GM19328 (cell line): Measurements from ENCODE around the gene HRK.
A peak's percentile ranks its signal among the peaks of the same experiment; 100 is the strongest.

ENCODE experiments used
- ATAC-seq: cut with Tn5 transposase; IDR thresholded peaks from one replicate; pipeline ENCODE4 v1.9.1; 2021; ENCODE audit warnings: mild to moderate bottlenecking, moderate library complexity; ENCODE audit not compliant: unreplicated experiment

The HRK gene

DNA sequence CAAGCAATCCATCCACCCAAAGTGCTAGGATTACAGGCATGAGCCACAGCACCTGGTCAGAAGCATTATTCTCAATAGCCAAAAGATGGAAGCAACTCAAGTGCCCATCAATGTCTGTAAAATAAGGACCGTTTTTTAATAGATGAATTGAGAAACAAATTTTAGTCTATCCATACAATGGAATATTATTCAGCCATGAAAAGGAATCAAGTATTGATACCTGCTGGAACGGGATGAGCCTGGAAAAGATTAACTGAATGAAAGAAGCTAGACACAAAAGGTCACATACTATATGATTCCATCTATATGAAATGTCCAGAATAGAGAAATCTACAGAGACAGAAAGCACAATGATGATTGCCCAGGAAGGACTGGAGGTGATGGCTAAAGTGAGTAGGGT, 20.4 kb upstream of the HRK start:
- no peak for ATAC-seq

DNA sequence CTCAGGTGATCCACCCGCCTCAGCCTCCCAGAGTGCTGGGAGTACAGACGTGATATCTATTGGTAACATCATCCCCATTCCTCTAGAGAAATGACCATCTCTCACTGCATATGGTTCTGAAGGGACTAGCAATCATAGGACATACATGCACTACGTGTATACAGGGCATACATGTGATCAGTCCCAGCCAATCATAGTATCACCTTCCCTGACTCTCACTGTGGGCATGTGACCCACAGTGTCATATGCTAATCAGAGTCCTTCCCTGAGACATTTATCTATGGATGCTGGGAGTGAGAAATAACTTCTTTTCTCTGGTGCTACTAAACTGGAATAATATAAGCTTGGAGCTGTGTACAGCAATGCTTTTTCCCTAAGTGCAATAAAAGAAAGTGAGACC, 17.4 kb upstream of the HRK start:
- ATAC-seq, result no peak

DNA sequence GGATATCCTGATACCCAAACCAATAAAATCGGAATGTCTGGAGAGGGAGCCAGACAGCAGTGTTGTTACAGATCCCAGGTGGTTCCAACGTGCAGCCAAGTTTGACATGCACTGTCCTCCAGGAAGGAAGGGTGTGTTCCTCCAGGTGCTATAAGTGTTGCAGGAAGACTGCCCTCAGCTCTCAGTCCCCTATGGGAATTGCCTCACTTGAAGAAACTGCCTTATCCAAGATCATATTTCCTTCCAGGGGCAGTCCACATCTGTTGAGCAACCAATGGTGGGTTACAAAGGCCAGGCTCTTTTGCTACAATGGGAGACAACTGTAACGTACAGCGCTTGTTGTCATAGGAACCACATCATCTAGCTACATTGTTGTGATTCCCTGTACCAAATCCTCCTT, 16.2 kb upstream of the HRK start:
- ATAC-seq, result no peak

GRCh38 chr12:116896411-116896924, 15.2 kb upstream of the HRK start:
- ATAC-seq, result no peak

- ATAC-seq, result no peak
Observed at GRCh38 chr12:116894913-116895312, 13.7 kb upstream of the HRK start.

- ATAC-seq, result no peak
Observed at GRCh38 chr12:116892349-116893140, 11.3 kb upstream of the HRK start.

DNA sequence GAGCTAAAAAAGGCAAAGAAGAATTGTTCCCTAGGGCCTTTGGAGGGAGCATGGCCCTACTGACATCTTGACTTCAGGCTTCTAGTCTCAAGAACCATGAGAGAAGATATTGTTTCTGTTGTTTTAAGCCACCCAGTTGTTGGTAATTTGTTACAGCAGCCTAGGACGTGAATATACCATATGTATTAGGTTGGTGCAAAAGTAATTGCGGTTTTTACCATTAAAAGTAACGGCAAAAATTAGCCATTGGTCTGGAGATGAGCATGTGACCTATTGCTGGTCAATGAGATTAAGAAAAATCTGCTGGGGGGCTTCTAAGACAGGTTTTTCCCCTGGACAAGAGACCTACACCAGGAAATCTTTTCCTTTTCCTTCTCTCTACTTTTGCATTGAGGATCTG, 9.8 kb upstream of the HRK start:
- ATAC-seq, result no peak

GRCh38 chr12:116890330-116890729, 9.1 kb upstream of the HRK start:
- no peak for ATAC-seq

DNA sequence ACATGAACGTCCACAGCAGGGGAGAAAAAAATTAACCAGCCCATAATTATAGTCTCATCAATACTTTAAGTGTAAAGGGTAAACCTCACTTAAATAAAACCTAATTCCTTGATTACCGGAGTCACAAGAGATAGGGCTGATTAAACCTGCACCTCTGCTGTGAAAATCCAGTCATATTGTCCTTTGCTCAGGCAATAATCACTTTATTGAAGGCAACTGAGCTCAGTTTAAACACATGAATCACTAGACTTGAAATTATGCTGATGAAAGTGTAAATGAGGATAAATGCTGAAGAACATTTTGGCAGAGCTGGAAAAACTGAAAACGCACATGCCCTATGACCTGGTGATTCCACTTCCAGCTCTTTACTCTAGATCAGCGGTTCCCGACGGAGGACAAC, 6.7 kb upstream of the HRK start:
- no peak for ATAC-seq

DNA sequence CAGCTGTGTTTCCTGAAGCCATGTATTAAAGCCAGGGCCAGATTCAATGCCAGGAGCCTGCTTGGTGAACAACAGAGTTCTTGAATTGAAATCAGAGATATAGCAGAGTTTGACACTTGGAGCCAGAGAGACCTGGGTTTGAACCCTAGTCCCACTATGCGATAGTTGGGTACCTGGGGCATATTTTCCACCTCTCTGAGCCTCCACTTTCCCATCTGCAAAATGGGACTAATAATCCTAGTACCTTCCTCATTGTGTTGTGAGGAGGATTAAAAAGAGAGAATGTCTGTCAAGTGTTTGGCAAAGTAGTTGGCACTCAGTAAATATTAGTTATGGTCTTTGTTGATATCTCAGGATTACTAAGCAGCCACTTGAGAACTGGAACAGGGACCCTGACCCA, 6.0 kb upstream of the HRK start:
- ATAC-seq, result no peak

DNA sequence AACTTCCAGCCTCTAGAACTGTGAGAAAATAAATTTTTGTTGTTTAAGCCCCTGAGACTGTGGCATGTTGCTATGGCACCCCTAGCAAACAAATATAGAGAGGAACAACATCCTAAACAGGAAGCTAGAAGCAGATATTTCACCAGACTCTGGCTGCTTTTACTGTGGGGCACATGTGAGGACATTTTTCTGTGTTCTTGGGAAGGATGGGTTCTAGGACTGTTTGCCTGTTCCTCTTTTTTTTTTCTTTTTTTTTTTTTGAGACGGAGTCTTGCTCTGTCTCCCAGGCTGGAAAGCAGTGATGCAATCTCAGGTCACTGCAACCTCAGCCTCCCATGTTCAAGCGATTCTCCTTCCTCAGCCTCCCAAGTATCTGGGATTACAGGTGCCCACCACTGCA, 4.2 kb upstream of the HRK start:
- ATAC-seq, result no peak

DNA sequence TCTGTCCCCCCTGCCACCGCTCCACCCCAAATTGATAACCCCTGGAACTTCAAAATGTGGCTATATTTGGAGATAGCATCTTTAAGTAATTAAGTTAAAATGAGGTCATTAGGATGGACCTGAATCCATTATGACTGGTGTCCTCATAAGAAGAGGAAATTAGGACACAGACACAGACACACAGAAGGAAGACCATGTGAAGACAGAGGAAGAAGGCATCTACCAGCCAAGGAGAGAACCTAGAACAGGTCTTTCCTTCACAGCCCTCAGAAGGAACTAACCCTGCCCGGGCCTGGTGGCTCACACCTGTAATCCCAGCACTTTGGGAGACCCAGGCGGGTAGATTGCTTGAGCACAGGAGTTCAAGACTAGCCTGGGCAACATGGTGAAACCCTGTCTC, 3.6 kb upstream of the HRK start:
- no peak for ATAC-seq

- no peak for ATAC-seq
Observed at GRCh38 chr12:116882742-116883141, 1.5 kb upstream of the HRK start.

DNA sequence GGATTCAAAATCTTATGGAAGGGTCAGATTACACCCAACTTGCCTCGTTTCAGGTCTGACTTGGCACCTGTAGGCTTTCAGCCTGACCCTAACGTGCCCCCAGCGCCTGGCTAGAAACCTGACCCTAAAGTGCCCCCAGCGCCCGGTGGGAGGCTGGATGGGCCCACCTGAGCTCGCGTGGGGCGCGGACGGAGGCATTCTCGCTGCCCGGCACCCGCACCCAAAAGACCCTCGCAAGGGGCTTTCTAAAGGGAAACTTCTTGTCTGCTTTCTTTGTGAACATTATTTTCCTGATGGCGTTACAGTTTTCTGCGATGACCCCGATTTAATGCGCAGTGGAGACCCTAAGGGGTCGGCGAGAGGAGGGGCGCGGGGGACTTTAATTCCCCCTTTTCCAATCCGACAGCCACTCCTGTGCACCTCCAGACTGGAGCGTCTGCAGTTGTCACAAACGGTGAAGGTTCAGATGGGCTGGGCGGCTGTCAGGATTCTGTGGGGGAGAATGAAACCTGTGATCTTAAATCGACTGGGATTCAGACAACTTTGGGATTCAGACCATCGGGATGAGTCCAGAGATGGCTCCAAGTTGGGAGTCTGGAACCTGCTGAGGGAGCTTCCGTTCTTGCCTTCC, 751 bp upstream of the HRK start:
- no peak for ATAC-seq

- peak; percentile 68 for ATAC-seq
Observed at GRCh38 chr12:116880817-116881324, 370 bp downstream of the HRK start.

- no peak for ATAC-seq
Observed at GRCh38 chr12:116880213-116880816, 926 bp downstream of the HRK start.

DNA sequence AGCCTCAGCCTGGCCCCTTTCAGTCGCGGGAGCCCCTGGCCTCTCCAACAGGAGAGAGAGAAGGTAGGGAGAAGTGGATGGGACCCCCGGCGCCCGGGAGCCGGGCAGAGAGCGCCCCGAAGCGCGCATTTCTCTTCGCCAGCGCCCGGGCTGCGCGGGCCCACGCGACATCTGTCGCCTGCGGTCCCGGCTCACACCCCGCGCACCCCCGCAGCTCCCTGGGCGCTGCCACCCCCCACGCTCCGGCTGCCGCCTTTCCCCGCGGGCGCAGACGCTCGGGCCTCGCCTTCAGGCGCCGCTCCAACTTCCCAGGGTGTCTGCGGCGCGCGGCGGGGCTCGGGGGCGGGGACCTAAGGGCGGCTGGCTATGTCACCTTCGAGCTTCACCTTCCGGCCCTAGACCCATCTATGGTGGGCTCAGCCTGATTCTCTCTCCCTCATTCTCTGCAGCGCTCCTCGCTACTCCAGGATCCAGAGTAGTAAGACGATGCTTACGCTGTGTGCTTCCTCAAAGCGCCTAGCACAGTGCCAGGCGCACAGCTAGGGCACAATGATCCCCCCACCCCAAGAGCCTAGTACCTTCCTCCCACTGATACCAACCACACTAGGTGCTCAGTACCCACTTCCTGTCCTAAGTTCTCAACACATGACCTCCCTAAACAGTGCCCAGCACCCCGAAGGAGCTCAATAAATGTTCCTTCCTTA, 1.6 kb downstream of the HRK start:
- no peak for ATAC-seq

- no peak for ATAC-seq
Observed at GRCh38 chr12:116878567-116879508, 2.4 kb downstream of the HRK start.

DNA sequence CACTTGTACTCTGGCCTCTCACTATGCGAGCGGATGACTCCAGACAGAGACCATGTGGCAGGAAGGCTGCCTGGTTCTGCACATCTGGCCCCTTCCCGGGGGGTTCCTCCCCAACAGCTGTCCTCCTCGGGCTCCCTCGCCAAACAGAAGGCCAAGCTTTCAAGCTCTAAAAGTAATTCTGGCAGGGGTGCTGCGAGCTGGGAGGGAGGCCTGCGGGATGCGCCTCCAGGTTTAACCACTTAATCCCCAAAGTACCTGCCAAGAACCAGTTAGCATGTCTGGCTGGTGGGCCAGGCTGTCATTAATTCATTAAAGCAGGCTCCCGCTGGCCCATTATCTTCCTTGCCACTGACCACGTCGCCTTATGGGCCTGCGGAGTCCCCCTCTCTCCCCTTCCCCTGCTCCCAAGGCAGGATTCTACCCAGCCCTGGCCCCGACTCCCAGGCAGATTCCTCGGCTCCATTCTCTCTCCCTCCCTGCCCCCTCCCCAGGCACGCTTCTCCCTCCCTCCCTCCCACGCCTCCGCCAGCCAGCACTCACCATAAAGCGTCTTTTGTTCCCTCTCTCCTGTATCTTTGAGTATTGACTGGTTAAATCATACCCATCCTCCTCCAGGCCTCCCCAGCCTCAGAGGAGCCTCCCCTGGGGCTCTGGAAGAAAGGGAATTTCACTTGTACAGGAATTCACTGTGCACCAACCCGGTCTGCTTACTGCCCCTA, 4.9 kb downstream of the HRK start:
- ATAC-seq, result no peak
